ENCODE results near the gene CALHM5. TPM values are rescaled to one million over a fixed set of nuclear protein-coding genes. Genes with fewer than 3 reads are reported as not detected.

The CALHM5 gene
- total RNA-seq, 1 experiment from 2014 or later: not detected

DNA sequence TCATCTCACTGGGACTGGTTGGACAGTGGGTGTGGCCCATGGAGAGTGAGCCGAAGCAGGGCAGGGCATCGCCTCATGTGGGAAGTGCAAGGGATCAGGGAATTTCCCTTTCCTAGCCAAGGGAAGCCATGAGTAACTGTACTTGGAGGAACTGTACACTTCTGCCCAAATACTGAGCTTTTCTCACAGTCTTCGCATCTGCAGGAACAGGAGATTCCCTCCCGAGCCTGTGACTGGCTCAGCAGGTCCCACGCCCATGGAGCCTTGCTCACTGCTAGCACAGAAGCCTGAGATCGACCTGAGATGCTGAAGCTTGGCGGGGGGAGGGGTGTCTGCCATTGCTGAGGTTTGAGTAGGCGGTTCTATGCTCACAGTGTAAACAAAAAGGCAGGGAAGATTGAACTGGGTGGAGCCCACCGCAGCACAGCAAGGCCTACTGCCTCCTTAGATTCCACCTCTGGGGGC is 10.4 kb upstream of the CALHM5 start:
- intact Hi-C loops (cut with micrococcal nuclease; ENCODE audit: unreplicated experiment) (no loop called here), in situ Hi-C loops (cut with HindIII; ENCODE audit: low pct_unique_long_range_greater_than_20kb, low sequenced_read_pairs) (no loop called here)
- Histone ChIP-seq H3K27ac (ENCODE audit: low read length) (no peak overlapping the region), H3K27me3 (ENCODE audit: control insufficient read depth, insufficient read depth, low read length) (peaks cover 17% of the 10 kb centered on the region), H3K9me3 (ENCODE audit: control insufficient read depth, insufficient read depth, low read depth, low read length) (no peaks in the 10 kb centered on the region), H3K4me1 (ENCODE audit: control insufficient read depth, insufficient read depth, low read length) (no peaks in the 10 kb centered on the region), H3K4me3 (ENCODE audit: low read depth in 2 of 2, low read length in 2 of 2) (no peak overlapping the region), H3K36me3 (ENCODE audit: control insufficient read depth, insufficient read depth, low read length) (no peaks in the 10 kb centered on the region)
- ChIA-PET CTCF (no interaction called here), POLR2A (no interaction called here)
- no TSS peak for BruUV-seq (replicated peaks)
- TF ChIP-seq TCF7L2 (IDR thresholded peaks at IDR 0.05; ENCODE audit: low read depth, low read length): no peak
- no peak for TF ChIP-seq SIN3A (IDR thresholded peaks at IDR 0.05; ENCODE audit: borderline replicate concordance, insufficient read depth, low read depth, low read length)
- TF ChIP-seq, protein P1, sequence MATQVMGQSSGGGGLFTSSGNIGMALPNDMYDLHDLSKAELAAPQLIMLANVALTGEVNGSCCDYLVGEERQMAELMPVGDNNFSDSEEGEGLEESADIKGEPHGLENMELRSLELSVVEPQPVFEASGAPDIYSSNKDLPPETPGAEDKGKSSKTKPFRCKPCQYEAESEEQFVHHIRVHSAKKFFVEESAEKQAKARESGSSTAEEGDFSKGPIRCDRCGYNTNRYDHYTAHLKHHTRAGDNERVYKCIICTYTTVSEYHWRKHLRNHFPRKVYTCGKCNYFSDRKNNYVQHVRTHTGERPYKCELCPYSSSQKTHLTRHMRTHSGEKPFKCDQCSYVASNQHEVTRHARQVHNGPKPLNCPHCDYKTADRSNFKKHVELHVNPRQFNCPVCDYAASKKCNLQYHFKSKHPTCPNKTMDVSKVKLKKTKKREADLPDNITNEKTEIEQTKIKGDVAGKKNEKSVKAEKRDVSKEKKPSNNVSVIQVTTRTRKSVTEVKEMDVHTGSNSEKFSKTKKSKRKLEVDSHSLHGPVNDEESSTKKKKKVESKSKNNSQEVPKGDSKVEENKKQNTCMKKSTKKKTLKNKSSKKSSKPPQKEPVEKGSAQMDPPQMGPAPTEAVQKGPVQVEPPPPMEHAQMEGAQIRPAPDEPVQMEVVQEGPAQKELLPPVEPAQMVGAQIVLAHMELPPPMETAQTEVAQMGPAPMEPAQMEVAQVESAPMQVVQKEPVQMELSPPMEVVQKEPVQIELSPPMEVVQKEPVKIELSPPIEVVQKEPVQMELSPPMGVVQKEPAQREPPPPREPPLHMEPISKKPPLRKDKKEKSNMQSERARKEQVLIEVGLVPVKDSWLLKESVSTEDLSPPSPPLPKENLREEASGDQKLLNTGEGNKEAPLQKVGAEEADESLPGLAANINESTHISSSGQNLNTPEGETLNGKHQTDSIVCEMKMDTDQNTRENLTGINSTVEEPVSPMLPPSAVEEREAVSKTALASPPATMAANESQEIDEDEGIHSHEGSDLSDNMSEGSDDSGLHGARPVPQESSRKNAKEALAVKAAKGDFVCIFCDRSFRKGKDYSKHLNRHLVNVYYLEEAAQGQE (IDR thresholded peaks at IDR 0.05; ENCODE audit: insufficient read depth in 1 of 2, low read depth in 2 of 2, low read length in 1 of 2): no peak
- TF ChIP-seq, protein P2, sequence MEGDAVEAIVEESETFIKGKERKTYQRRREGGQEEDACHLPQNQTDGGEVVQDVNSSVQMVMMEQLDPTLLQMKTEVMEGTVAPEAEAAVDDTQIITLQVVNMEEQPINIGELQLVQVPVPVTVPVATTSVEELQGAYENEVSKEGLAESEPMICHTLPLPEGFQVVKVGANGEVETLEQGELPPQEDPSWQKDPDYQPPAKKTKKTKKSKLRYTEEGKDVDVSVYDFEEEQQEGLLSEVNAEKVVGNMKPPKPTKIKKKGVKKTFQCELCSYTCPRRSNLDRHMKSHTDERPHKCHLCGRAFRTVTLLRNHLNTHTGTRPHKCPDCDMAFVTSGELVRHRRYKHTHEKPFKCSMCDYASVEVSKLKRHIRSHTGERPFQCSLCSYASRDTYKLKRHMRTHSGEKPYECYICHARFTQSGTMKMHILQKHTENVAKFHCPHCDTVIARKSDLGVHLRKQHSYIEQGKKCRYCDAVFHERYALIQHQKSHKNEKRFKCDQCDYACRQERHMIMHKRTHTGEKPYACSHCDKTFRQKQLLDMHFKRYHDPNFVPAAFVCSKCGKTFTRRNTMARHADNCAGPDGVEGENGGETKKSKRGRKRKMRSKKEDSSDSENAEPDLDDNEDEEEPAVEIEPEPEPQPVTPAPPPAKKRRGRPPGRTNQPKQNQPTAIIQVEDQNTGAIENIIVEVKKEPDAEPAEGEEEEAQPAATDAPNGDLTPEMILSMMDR (IDR thresholded peaks at IDR 0.05): no peak
- TF ChIP-seq POLR2AphosphoS5 (IDR thresholded peaks at IDR 0.05; ENCODE audit: low read depth, low read length): no peak
- ATAC-seq (no peak), DNase-seq (ENCODE audit: low read depth, low spot score) (no peak)

DNA sequence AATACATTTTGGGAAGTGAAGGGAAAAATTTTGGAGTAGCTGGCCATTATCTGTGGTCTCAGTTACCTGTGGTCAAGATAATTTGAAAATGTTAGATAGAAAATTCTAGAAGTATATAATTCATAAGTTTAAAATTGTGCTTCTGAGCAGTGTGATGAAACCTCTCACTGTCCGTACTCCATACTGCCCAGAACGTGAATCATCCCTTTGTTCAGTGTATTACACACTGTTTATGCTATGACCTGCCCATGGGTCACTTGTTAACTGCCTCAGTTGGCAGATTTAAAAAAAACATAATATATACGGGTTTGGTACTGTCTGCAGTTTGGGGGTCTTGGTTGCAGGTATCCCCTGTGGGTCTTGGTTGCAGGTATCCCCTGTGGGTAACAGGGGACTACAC is 4.1 kb upstream of the CALHM5 start:
- ChIA-PET POLR2A (no interaction called here), CTCF (no interaction called here)
- H3K4me3 ChIP-seq (ENCODE audit: low read depth in 2 of 2, low read length in 2 of 2): no peak overlapping the region
- peaks cover under 1% of the 10 kb centered on the region; the same call in 1 of the 2 replicates for H3K27me3 ChIP-seq (ENCODE audit: control insufficient read depth, insufficient read depth, low read length)
- no peaks in the 10 kb centered on the region for H3K36me3 ChIP-seq (ENCODE audit: control insufficient read depth, insufficient read depth, low read length)
- intact Hi-C loops (cut with micrococcal nuclease; ENCODE audit: unreplicated experiment) (no loop called here), in situ Hi-C loops (cut with HindIII; ENCODE audit: low pct_unique_long_range_greater_than_20kb, low sequenced_read_pairs) (no loop called here)
- H3K9me3 ChIP-seq (ENCODE audit: control insufficient read depth, insufficient read depth, low read depth, low read length): no peaks in the 10 kb centered on the region
- DNase-seq (ENCODE audit: low read depth, low spot score) (no peak), ATAC-seq (no peak)
- H3K4me1 ChIP-seq (ENCODE audit: control insufficient read depth, insufficient read depth, low read length): 0 out of 2 replicates have a peak, but pooled peaks cover 4% of the 10 kb centered on the region
- no peak overlapping the region for H3K27ac ChIP-seq (ENCODE audit: low read length)
- BruUV-seq (replicated peaks): no TSS peak
- TF ChIP-seq POLR2AphosphoS5 (IDR thresholded peaks at IDR 0.05; ENCODE audit: low read depth, low read length) (no peak), TCF7L2 (IDR thresholded peaks at IDR 0.05; ENCODE audit: low read depth, low read length) (no peak), SIN3A (IDR thresholded peaks at IDR 0.05; ENCODE audit: borderline replicate concordance, insufficient read depth, low read depth, low read length) (no peak)
- TF ChIP-seq, protein P1 (IDR thresholded peaks at IDR 0.05; ENCODE audit: insufficient read depth in 1 of 2, low read depth in 2 of 2, low read length in 1 of 2): no peak
- TF ChIP-seq, protein P2 (IDR thresholded peaks at IDR 0.05): no peak

Measured in Panc1 (cell line).